Measurements from ENCODE around the gene SUMF1. TPM values are rescaled to one million over a fixed set of nuclear protein-coding genes. Genes with fewer than 3 reads are reported as not detected.

The SUMF1 gene
- total and polyA plus RNA-seq, 2 of the 13 experiments (the other 11 are each of a cell fraction or from before 2014, with no cell fraction given): 18.5 to 28.9 TPM

GRCh38 chr3:4332991-4333390 lies 134.1 kb downstream of the SUMF1 start (continued):
- TF ChIP-seq NFYC (CRISPR knock-in tag; IDR thresholded peaks at IDR 0.05): no peak
- peak; percentile 68 for TF ChIP-seq GABPB1 (CRISPR knock-in tag; IDR thresholded peaks at IDR 0.05)
- peak; percentile 19; the same call in 1 of the 2 replicates for TF ChIP-seq ARID4A (CRISPR knock-in tag; IDR thresholded peaks at IDR 0.05; ENCODE audit: borderline replicate concordance)
- TF ChIP-seq ZSCAN5A (CRISPR knock-in tag; IDR thresholded peaks at IDR 0.05; ENCODE audit: borderline replicate concordance): no peak
- TF ChIP-seq GATAD2A (CRISPR knock-in tag; IDR thresholded peaks at IDR 0.05): 0 out of 2 replicates have a peak, but pooled peaks have one; percentile 18
- peak; percentile 69 for TF ChIP-seq HNF1A (IDR thresholded peaks at IDR 0.05; ENCODE audit: low read depth)
- TF ChIP-seq HNF1A (CRISPR knock-in tag; IDR thresholded peaks at IDR 0.05; ENCODE audit: borderline replicate concordance): 0 out of 2 replicates have a peak, but pooled peaks have one; percentile 33
- TF ChIP-seq POGZ (CRISPR knock-in tag; IDR thresholded peaks at IDR 0.05): peak; percentile 46; the same call in 1 of the 2 replicates
- 0 out of 2 replicates have a peak, but pooled peaks have one; percentile 15 for TF ChIP-seq ZFP91 (CRISPR knock-in tag; IDR thresholded peaks at IDR 0.05; ENCODE audit: borderline replicate concordance)
- TF ChIP-seq MLXIP (CRISPR knock-in tag; IDR thresholded peaks at IDR 0.05; ENCODE audit: borderline replicate concordance): no peak
